CD14-positive monocyte (primary cell): ENCODE results near the gene GALR2. TPM values are rescaled to one million over a fixed set of nuclear protein-coding genes. Genes with fewer than 3 reads are reported as not detected.
A peak's percentile ranks its signal among the peaks of the same experiment; 100 is the strongest.

ENCODE experiments used
- DNase-seq, 3 donors: peaks; one replicate each; pipeline ENCODE4 v3.0.0-alpha.2; 2011 to 2022
- H2AFZ ChIP-seq: 2 replicates; pipeline ENCODE4 v1.6.0; 2012; ENCODE audit warnings: mild to moderate bottlenecking, low read depth, low read length, inconsistent platforms; ENCODE audit not compliant: insufficient read depth, poor library complexity, severe bottlenecking
- H3K27ac ChIP-seq, 2 donors: 1 replicate in 1 of 2; 2 replicates in 1 of 2; pipeline ENCODE4 v1.5.1; 2012 to 2013; ENCODE audit warnings: low read length in 2 of 2, control low read depth in 1 of 2, inconsistent platforms in 1 of 2, low read depth in 1 of 2, mild to moderate bottlenecking in 1 of 2
- H3K27me3 ChIP-seq, 2 donors: one replicate each; pipeline versions ENCODE4 v1.6.0 to v1.6.1; 2011 to 2013; ENCODE audit warnings: low read length in 2 of 2; ENCODE audit not compliant: control insufficient read depth in 2 of 2, insufficient read depth in 2 of 2
- H3K36me3 ChIP-seq, 2 donors: replicated peaks in 1 of 2; 1 replicate in 1 of 2; 2 replicates in 1 of 2; pipeline versions ENCODE4 v1.5.1 to v1.6.1; 2012 to 2013; ENCODE audit warnings: low read length in 2 of 2, control low read depth in 1 of 2, inconsistent platforms in 1 of 2, mild to moderate bottlenecking in 1 of 2; ENCODE audit not compliant: insufficient read depth in 2 of 2, control insufficient read depth in 1 of 2
- H3K4me1 ChIP-seq, 2 donors: 1 replicate in 1 of 2; 2 replicates in 1 of 2; pipeline versions ENCODE4 v1.5.1 to v1.6.1; 2012 to 2013; ENCODE audit warnings: low read length in 2 of 2, control low read depth in 1 of 2, inconsistent platforms in 1 of 2, mild to moderate bottlenecking in 1 of 2, moderate library complexity in 1 of 2; ENCODE audit not compliant: insufficient read depth in 2 of 2, control insufficient read depth in 1 of 2
- H3K4me2 ChIP-seq: replicated peaks from 2 replicates; pipeline ENCODE3; 2012; ENCODE audit warnings: low read length, moderate library complexity, mild to moderate bottlenecking; ENCODE audit not compliant: poor library complexity, severe bottlenecking; ENCODE audit errors: extremely low read depth
- H3K4me3 ChIP-seq, 3 experiments: fragments of 200-600 bp in 1 of 3; sonication (generic) in 1 of 3; replicated peaks in 1 of 3; 1 replicate in 2 of 3; 2 replicates in 1 of 3; pipeline ENCODE4 v1.5.1; 2011 to 2013; ENCODE audit warnings: low read length in 3 of 3, mild to moderate bottlenecking in 3 of 3, control low read depth in 2 of 3, low read depth in 2 of 3, inconsistent platforms in 1 of 3, moderate library complexity in 1 of 3
- H3K79me2 ChIP-seq: 2 replicates; pipeline ENCODE4 v1.6.0; 2012; ENCODE audit warnings: mild to moderate bottlenecking, control low read depth, inconsistent platforms, low read length, moderate library complexity; ENCODE audit not compliant: insufficient read depth
- H3K9ac ChIP-seq: 2 replicates; pipeline ENCODE4 v1.6.0; 2017; ENCODE audit warnings: low read length, mild to moderate bottlenecking; ENCODE audit not compliant: insufficient read depth, poor library complexity, severe bottlenecking
- H3K9me3 ChIP-seq, 2 donors: replicated peaks in 1 of 2; 1 replicate in 1 of 2; 2 replicates in 1 of 2; pipeline versions ENCODE4 v1.5.1 to v1.6.1; 2012 to 2013; ENCODE audit warnings: low read length in 2 of 2, control low read depth in 1 of 2; ENCODE audit not compliant: control insufficient read depth in 1 of 2, insufficient read depth in 1 of 2
- H4K20me1 ChIP-seq: 2 replicates; pipeline ENCODE4 v1.6.0; 2012; ENCODE audit warnings: mild to moderate bottlenecking, low read length, control low read depth, moderate library complexity; ENCODE audit not compliant: insufficient read depth
- H3K27ac Mint-ChIP-seq, 7 donors: one replicate each; pipeline ENCODE4 v1.8.0; 2020; ENCODE audit warnings: mild to moderate bottlenecking in 7 of 7, mixed read lengths in 7 of 7, moderate library complexity in 6 of 7, inconsistent platforms in 2 of 7
- H3K27me3 Mint-ChIP-seq, 3 donors: one replicate each; pipeline ENCODE4 v1.8.0; 2021 to 2022; ENCODE audit warnings: low read depth in 3 of 3, mild to moderate bottlenecking in 3 of 3, mixed read lengths in 3 of 3, moderate library complexity in 3 of 3, inconsistent platforms in 1 of 3
- H3K36me3 Mint-ChIP-seq, 2 donors: one replicate each; pipeline ENCODE4 v1.8.0; 2020; ENCODE audit warnings: mixed read lengths in 2 of 2, inconsistent platforms in 1 of 2, mild to moderate bottlenecking in 1 of 2
- H3K4me1 Mint-ChIP-seq: one replicate; pipeline ENCODE4 v1.8.0; 2020; ENCODE audit warnings: mild to moderate bottlenecking, mixed read lengths
- H3K4me3 Mint-ChIP-seq, 2 donors: one replicate each; pipeline ENCODE4 v1.8.0; 2020; ENCODE audit warnings: mild to moderate bottlenecking in 2 of 2, mixed read lengths in 2 of 2, moderate library complexity in 1 of 2
- H3K9me3 Mint-ChIP-seq, 7 donors: one replicate each; pipeline ENCODE4 v1.8.0; 2020 to 2022; ENCODE audit warnings: mixed read lengths in 7 of 7, mild to moderate bottlenecking in 6 of 7, moderate library complexity in 6 of 7, inconsistent platforms in 2 of 7
- WGBS: methylation state at CpG from one replicate; pipeline ENCODE4 v1.1.5; 2013; ENCODE audit warnings: missing lambda C conversion rate; ENCODE audit not compliant: insufficient coverage; 5-methylcytosine and 5-hydroxymethylcytosine counted together
- intact Hi-C, 2 donors: fragments of 100-400 bp; cut with micrococcal nuclease; formaldehyde crosslinking; loops; one replicate each; pipeline versions ENCODE4 v1.15.0 to v1.15.1; 2023
- polyA plus RNA-seq, 3 donors: library from polyadenylated mRNA; depleted of rRNA in 1 of 3; unstranded in 2 of 3; stranded (reverse) in 1 of 3; fragments of 300-500 nt in 2 of 3; fragments of >200 nt in 1 of 3; fragmentation: Illumina TruSeq in 2 of 3; gene quantifications; 1 replicate in 2 of 3; 2 replicates in 1 of 3; pipeline ENCODE4 v1.2.3, GENCODE V29; 2012 to 2021
- TF ChIP-seq, protein P1 (sequence below): fragments of 200-600 bp; IDR thresholded peaks from one replicate; pipeline ENCODE4 v1.8.0; 2022; ENCODE audit warnings: antibody characterized with exemption, mild to moderate bottlenecking

GALR2 gene
- polyA plus RNA-seq, 3 donors: 0.22 to 4.8 (median 1.1) TPM

DNA sequence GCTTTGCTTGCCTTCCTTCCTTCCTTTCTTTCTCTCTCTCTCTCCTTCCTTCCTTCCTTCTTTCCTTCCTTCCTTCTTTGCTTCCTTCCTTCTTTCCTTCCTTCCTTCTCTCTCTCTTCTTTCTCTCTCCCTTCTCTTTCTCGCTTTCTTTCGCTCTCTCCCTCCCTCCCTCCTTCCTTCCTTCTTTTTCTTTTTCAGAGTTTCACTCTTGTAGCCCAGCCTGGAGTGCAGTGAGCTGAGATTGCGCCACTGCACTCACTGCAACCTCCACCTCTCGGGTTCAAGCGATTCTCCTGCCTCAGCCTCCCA, 48.6 kb downstream of the GALR2 start:
- H3K4me1 Mint-ChIP-seq: peaks cover 11% of the 10 kb centered on the region
- 33% methylated on average over 3 of the region's 5 CpGs for WGBS
- Histone ChIP-seq H3K27ac (no peak overlapping the region), H3K4me2 (no peak overlapping the region), H3K4me3 (no peak overlapping the region), H3K36me3 (no peaks in the 10 kb centered on the region), H3K4me1 (peaks cover 10 to 20% of the 10 kb centered on the region in 2 donors), H3K79me2 (no peaks in the 10 kb centered on the region), H3K9me3 (no peaks in the 10 kb centered on the region), H4K20me1 (no peaks in the 10 kb centered on the region), H3K9ac (no peak overlapping the region), H2AFZ (no peak overlapping the region), H3K27me3 (no peaks in the 10 kb centered on the region)
- no peaks in the 10 kb centered on the region for H3K36me3 Mint-ChIP-seq
- peaks cover 8 to 27% (median 16%) of the 10 kb centered on the region in 3 donors for H3K27me3 Mint-ChIP-seq
- TF ChIP-seq, protein P1, sequence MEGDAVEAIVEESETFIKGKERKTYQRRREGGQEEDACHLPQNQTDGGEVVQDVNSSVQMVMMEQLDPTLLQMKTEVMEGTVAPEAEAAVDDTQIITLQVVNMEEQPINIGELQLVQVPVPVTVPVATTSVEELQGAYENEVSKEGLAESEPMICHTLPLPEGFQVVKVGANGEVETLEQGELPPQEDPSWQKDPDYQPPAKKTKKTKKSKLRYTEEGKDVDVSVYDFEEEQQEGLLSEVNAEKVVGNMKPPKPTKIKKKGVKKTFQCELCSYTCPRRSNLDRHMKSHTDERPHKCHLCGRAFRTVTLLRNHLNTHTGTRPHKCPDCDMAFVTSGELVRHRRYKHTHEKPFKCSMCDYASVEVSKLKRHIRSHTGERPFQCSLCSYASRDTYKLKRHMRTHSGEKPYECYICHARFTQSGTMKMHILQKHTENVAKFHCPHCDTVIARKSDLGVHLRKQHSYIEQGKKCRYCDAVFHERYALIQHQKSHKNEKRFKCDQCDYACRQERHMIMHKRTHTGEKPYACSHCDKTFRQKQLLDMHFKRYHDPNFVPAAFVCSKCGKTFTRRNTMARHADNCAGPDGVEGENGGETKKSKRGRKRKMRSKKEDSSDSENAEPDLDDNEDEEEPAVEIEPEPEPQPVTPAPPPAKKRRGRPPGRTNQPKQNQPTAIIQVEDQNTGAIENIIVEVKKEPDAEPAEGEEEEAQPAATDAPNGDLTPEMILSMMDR: no peak
- peak overlapping the region in 1 of 2 donors; percentile 47 for H3K4me3 Mint-ChIP-seq
- intact Hi-C loops: loop anchor here (5.0 to 10.0 kb wide), 4 partner anchors 54 to 282 kb away; no protein-coding TSS in a partner anchor
- DNase-seq: no peak
- H3K9me3 Mint-ChIP-seq: peaks cover 0 to 9% (median 2%) of the 10 kb centered on the region in 7 donors
- no peak overlapping the region for H3K27ac Mint-ChIP-seq

DNA sequence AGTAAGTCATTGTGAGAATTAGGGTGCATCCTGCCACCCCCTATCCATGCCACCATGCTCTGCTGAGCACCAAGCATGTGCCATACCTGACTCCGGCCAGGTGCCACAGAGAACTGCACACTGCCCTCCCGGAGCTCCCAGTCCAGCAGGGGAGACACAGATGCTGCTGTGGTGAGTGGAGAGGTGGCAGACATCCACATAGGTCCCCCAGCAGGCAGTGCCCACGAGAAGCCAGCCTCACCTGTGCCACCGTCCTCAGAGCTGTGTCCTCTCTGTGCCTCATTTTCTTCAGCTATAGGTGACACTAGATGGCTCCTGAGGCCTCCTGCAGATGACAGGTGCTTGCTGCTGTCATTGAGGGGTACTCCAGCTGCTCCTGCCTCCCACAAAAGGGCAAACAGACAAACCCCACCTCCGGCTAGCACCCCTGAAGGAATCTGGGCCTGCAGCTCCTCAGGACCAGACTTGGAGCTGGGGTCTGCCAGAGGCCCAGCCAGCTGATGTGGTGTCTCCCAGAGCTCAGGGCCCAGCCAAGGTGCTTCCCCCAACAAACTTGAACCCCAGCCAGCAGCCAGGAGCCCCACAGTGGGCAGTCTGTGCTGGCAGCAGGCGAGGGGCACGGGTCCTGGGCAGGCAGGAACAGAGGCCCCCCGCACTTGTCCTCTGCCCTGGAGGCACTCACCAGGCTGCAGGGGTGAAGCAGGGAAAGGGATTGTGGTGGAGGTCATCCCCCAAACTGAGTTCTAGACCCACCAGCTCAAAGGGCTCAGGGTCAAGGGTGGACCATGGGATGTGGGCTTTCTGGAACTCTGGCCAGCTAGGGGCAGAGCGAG, 49.4 kb downstream of the GALR2 start:
- WGBS: 70% methylated on average over 4 of the region's 9 CpGs
- peak overlapping the region in 1 of 7 donors; percentile 9 for H3K27ac Mint-ChIP-seq

More for the DNA sequence above, 49.4 kb downstream of the GALR2 start:
- Mint-ChIP-seq H3K4me3 (no peak overlapping the region), H3K36me3 (no peaks in the 10 kb centered on the region), H3K4me1 (peaks cover 11% of the 10 kb centered on the region), H3K9me3 (peaks cover 0 to 9% (median 2%) of the 10 kb centered on the region in 7 donors), H3K27me3 (peaks cover 11 to 30% (median 16%) of the 10 kb centered on the region in 3 donors)
- Histone ChIP-seq H3K4me1 (peaks cover 10 to 20% of the 10 kb centered on the region in 2 donors), H3K4me3 (no peak overlapping the region), H2AFZ (no peak overlapping the region), H3K9me3 (no peaks in the 10 kb centered on the region), H3K27ac (no peak overlapping the region), H3K36me3 (no peaks in the 10 kb centered on the region), H3K4me2 (no peak overlapping the region), H3K9ac (no peak overlapping the region), H4K20me1 (no peaks in the 10 kb centered on the region), H3K79me2 (no peaks in the 10 kb centered on the region), H3K27me3 (no peaks in the 10 kb centered on the region)
- intact Hi-C loops: loop anchor here (5.0 to 10.0 kb wide), 4 partner anchors 53 to 281 kb away; no protein-coding TSS in a partner anchor
- TF ChIP-seq, protein P1: no peak
- no peak for DNase-seq
